Breast epithelium (tissue), 3 donors: Measurements from ENCODE around the gene MAPK14.

Experiments used
- POLR2A ChIP-seq: fragments of 450-650 bp; IDR thresholded peaks from one replicate; pipeline ENCODE4 v1.6.1; 2016; ENCODE audit warnings: antibody characterized with exemption, mild to moderate bottlenecking, moderate library complexity
- POLR2AphosphoS5 ChIP-seq, 3 donors: sonication (generic); formaldehyde crosslinking; IDR thresholded peaks; one replicate each; pipeline ENCODE4 v1.6.1; 2017; ENCODE audit warnings: antibody characterized with exemption in 3 of 3
- TF ChIP-seq, protein P1 (sequence below), 3 donors: fragments of 450-650 bp; IDR thresholded peaks; one replicate each; pipeline ENCODE4 v1.5.1; 2016 to 2017; ENCODE audit warnings: antibody characterized with exemption in 3 of 3, mild to moderate bottlenecking in 3 of 3, moderate library complexity in 3 of 3

DNA sequence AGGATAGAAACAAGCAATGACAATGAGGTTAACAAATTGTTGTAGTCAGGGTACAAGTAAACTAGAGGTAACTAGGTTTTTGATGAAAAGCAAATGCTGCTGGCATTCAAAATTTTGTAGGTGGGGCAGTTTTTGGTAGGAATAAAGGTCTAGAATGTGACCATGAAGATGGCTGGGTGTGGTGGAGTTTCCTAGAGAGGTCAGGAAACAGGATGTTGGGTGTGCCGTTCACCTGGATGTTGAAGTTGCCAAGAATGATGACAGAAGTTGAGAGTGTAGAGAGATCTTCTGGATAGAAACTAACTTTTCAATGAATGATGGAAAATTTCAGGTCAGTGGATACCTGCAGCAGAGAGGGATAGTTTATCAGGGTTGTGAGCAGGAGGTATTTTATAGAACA lies 22.7 kb downstream of the MAPK14 start:
- TF ChIP-seq, protein P1, sequence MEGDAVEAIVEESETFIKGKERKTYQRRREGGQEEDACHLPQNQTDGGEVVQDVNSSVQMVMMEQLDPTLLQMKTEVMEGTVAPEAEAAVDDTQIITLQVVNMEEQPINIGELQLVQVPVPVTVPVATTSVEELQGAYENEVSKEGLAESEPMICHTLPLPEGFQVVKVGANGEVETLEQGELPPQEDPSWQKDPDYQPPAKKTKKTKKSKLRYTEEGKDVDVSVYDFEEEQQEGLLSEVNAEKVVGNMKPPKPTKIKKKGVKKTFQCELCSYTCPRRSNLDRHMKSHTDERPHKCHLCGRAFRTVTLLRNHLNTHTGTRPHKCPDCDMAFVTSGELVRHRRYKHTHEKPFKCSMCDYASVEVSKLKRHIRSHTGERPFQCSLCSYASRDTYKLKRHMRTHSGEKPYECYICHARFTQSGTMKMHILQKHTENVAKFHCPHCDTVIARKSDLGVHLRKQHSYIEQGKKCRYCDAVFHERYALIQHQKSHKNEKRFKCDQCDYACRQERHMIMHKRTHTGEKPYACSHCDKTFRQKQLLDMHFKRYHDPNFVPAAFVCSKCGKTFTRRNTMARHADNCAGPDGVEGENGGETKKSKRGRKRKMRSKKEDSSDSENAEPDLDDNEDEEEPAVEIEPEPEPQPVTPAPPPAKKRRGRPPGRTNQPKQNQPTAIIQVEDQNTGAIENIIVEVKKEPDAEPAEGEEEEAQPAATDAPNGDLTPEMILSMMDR (IDR thresholded peaks at IDR 0.05), result no peak
- TF ChIP-seq POLR2AphosphoS5 (IDR thresholded peaks at IDR 0.05) (no peak), POLR2A (no peak)
